ENCODE data around the gene SYNM.

Gene SYNM

DNA sequence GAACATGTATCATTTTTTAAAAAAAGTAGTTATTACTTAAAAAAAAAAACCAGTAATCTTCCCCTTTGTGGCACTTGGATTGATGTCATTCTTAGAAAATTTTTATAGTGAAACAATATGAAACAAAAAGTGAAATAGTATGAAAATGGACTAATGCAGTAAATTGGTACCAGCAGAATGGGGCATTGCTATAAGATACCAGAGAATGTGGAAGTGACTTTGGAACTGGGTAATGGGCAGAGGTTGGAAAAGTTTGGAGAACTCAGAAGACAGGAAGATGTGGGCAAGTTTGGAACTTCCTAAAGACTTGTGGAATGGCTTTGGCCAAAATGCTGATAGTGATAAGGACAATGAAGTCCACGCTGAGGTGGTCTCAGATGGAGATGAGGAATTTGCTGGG is 77.9 kb downstream of the SYNM start:
- DNase-seq, result no peak
- intact Hi-C loops (cut with DNase I), result no loop called here

Data from posterior cingulate gyrus (tissue), 11 donors.